Amniotic stem cell (primary cell): Measurements from ENCODE around the gene RPGRIP1L.
"Not testable (repeated sequence)": the region's sequence is repeated elsewhere in the genome, so short reads cannot be mapped to it uniquely, and the experiment has no call there.

Experiments
- DNase-seq: peaks from one replicate; lab custom pipeline; 2025; lab: John Stamatoyannopoulos, UW

The RPGRIP1L gene

DNA sequence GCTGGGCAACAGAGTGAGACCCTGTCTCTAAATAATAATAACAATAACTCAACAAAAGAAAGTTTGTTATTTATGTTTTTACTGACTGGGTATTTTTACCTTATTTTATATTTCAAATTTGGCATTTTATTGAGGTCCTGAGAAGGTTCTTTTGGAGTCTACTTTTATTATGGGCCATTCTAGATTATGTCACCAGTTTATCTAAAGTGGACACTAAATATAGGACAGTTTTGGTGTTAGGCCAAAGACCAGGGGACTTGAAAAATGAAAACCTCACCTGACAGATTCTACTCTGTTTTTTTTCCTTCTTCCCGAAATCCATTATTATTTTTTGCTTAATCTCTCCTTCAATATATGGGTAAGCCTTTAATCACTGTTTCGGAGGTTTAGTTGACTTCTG is 8.4 kb upstream of the RPGRIP1L start:
- no peak for DNase-seq

GRCh38 chr16:53711390-53711789 is 7.7 kb upstream of the RPGRIP1L start:
- no peak for DNase-seq

DNA sequence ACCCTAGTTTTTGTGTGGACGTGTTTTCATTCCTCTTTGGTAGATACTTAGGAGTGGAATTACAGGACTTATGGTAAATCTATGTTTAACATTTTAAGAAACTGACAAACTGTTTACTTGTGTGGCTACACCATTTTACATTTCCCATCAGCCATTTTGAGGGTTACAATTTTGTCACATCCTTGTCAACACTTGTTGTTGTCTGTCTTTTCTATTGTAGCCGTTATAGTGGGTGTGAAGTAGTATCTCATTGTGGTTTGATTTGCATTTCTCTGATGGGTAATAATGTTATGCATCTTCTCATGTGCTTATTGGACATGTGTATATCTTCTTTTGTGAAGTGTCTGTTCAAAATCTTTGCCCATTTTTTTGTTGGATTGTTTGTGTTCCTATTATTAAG is 4.8 kb upstream of the RPGRIP1L start:
- DNase-seq: no peak

- DNase-seq: no peak
Observed at GRCh38 chr16:53707671-53708070, 4.0 kb upstream of the RPGRIP1L start.

DNA sequence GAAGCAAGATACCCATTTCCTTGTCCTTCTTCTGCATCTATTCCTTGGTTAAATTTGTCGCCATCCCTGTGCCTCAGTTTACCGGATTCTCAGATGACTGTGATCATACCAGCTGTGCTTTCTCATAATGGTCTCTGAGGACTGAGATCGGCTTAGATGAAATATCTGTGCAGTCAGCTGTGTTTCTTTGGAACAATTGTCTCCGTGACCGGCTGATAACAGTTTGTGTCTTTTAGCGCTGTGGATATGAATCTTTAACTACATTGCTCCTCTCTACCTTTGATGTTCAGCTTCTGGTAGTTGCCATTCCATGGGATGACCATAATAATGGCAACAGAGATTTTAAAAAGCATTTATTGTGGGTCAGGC is 770 bp upstream of the RPGRIP1L start:
- no peak for DNase-seq

GRCh38 chr16:53698271-53698670 is 5.4 kb downstream of the RPGRIP1L start:
- not testable (repeated sequence) for DNase-seq

- peak; percentile 12 for DNase-seq
Observed at GRCh38 chr16:53695070-53695469, 8.6 kb downstream of the RPGRIP1L start.

DNA sequence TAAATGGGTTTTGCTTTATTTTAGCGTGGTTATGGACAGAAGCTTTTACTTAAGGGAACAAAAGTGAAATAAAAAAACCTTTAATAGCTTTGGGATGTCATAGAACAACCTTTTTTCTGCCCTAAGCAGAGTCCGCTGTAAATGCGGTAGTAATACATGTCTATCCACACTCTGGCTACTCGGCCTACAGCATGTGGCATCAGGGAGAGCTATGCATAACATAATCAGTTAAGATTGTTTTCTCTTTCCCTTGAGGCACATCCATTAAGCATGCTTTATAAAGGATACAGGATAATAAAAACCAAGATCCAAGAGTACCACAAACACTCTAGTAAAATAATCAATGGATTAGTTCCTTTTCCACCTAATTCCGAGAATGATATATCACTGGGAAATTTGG is 10.3 kb downstream of the RPGRIP1L start:
- DNase-seq: no peak

GRCh38 chr16:53692146-53692545 is 11.5 kb downstream of the RPGRIP1L start:
- no peak for DNase-seq

GRCh38 chr16:53690771-53691170 is 12.9 kb downstream of the RPGRIP1L start:
- DNase-seq: no peak

DNA sequence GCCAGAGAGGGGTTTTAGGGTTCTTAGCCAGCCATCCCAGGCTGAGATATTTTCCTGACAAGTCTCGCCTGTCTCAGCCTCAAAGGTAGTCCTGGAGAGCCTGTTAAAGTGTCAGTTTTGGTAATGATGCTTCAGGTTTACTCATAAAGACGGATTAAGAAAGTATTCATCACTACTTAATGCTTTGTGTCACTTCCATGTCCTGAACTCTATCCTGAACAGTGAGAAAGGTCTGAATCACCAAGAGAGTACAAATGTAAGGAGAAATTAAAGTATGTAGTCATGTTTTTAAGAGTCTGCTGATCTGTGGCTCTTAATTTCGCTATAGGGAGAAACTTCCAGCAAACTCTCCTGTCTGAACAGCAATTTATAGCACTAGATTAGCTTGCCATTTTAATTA is 14.0 kb downstream of the RPGRIP1L start:
- no peak for DNase-seq

DNA sequence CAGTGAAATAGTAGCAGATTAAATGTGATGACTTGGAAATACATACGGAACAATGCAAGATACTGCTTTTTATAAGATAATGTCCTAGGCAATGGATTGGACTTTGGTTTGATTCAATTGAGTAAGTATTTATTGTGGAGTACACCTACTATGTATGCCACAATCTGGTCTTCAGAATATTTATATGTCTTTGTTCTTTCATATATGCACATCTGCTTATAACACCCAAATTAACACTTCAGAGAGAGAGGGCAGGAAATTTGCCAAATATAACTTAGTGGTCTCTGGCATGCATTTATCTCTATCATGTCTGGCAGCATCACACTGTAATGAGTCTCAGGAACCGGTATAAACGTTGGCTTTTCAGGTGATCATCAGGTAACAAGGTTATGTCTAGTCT is 16.9 kb downstream of the RPGRIP1L start:
- no peak for DNase-seq

DNA sequence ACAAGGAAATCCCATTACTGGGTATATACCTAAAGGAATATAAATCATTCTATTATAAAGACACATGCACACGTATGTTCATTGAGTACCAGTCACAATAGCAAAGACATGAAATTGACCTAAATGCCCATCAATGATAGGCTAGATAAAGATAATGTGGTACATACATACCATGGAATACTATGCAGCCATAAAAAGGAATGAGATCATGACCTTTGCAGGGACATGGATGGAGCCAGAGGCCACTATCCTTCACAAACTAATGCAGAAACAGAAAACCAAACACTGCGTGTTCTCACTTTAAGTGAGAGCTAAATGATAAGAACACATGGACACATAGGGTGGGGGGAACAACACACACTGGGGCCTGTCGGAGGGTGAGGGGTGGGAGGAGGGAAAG is 18.3 kb downstream of the RPGRIP1L start:
- DNase-seq: not testable (repeated sequence)

GRCh38 chr16:53681354-53681753 is 22.3 kb downstream of the RPGRIP1L start:
- no peak for DNase-seq

GRCh38 chr16:53680756-53681155 is 22.9 kb downstream of the RPGRIP1L start:
- DNase-seq: no peak

DNA sequence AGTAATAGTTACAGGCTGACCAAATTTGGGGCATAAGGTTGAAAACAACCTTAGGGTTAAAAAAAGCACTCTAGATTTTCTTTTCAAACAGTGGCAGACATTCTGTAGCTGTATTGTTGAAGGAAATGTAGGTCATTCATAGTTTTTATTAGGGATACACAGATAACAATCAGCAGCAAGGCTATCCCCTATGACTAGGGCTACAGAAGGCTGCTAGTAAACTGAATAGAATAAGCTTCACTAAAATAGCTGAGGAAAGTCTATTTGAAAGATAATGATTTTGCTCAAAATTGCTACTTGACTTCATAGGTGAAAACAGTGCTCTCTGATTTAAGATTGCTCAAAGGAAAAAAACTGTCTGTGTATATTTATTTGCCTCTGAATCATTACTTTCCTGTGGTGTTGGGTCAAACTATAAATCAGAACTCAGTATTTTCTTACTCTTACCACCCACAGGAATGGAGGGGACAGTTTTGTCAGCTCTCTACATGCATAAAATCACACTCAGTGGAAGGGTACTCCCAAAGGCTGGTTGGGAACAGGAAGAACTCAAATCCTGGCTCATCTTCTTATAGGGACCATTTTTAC is 24.8 kb downstream of the RPGRIP1L start:
- no peak for DNase-seq

GRCh38 chr16:53678155-53678554 is 25.5 kb downstream of the RPGRIP1L start:
- DNase-seq: no peak

- no peak for DNase-seq
Observed at GRCh38 chr16:53673189-53673588, 30.5 kb downstream of the RPGRIP1L start.

- no peak for DNase-seq
Observed at GRCh38 chr16:53672461-53672860, 31.2 kb downstream of the RPGRIP1L start.

DNA sequence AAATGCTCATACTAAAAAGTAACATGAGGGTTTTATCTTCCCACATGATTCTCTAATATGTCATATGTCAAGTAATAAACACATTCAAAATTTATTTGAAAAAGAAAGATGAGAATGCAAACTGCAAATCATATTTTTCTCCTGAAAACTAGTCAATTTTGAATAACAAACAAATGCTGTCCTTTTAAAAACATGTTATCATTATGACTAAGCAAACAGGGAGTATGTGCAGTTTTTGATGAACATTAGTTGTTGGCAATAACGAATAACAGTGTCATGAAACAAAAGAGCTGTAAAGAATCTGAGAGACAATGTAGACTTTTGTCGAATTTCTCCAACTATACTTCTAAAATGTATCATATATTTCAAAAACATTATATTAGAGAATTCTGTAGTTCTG is 34.8 kb downstream of the RPGRIP1L start:
- no peak for DNase-seq

DNA sequence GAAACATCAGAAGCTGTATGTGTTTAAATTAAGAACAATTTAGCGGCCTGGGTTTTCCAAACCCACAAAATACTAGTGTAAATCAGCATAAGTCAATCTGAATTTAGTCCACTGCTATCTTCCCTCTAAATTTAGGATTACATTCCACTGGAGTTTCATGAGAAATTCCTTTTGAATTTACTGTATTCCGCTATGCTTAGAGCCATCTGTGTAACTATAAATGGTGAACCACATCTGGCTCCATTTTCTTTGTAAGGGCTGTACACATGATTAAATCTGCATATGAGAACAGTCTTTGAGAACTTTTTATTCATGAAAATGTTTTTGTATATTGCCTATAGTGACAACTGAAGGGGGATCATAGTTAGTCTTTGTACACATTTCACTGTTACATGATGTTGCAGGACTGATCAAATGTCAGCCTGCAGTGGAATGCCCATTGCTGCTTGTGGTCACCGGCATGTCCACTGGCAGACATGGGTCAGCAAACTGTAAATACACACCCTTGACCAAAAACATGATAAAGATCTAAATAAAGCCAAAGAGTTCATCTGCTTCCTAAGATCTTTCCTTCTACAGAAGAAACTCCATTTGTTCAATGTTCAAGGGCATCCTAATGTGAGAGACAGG is 36.8 kb downstream of the RPGRIP1L start:
- no peak for DNase-seq

DNA sequence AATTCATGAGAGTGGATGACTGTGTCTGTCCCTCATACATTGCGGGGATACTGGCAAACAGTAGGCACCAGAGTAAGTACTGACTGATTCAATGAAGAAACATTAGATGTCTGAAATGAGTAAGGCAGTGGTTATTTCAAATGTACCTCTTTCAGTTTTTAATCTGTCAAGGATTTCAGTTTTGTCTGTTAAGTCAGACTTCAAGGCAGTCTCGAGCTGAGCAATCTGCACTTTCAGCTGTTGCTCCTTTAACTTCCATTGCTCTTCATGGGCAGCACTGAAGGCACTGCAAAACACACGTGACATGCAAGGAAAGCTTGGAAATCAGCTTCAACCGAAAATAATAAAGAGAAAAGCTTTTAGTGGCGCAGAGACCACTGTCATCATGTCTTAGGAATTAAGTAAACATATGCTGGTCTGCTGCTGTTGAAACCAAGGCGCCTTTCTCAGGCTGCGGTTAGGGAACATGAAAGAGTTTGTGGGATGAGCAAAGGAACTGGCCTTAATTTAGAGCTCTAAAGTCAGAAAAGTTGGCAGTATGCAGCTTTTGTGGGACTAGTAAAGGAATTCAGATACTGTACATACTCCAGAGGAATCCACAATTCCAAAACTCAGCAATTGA is 38.8 kb downstream of the RPGRIP1L start:
- DNase-seq: peak; percentile 13

DNA sequence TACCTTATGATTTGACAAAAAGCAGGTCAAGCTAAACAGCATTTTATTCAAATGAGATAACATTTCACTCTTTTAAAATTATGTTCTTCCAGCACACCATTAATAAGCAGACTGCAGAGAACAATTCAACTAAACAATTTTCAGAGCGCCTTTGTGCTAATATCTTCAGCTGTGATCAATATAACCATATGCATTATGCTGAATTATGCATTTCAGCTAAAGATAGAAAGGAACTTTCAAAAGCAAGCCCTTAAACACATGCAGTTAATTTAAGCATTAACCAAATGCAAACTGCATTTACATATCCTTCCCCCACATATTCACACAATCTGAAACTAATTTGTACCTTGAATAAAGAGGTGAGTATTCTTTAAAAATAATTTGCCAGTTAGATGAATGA is 41.6 kb downstream of the RPGRIP1L start:
- DNase-seq: no peak

DNA sequence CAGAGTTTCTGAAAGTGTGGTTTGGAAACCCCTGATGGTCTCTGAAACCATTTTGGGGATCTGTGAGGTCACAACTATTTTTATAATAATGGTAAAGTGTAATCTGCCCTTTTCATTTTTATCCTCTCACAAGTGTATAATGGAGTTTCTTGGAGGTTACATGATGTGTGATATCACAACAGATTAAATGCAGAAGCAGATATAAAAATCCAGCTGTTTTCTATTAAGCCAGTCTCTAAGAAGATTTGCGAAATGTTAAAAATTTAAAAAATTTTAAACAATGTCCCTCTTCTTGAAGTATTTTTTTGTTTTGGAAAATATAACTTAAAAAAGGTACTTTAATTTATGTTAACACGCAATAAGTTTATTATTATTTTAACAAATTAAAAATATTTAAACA is 48.7 kb downstream of the RPGRIP1L start:
- DNase-seq: no peak
